GM12878 (cell line): ENCODE results near the gene ANAPC5. TPM values are rescaled to one million over a fixed set of nuclear protein-coding genes. Genes with fewer than 3 reads are reported as not detected.

ENCODE experiments used
- ATAC-seq: fragments of 200-7000 bp; cut with Tn5 transposase; 3 replicates; pipeline ENCODE4 v1.9.1; 2020; ENCODE audit warnings: mild to moderate bottlenecking, moderate library complexity
- BruUV-seq: library from RNA; stranded (reverse); fragments of 400-500 nt; replicated peaks from 2 replicates; lab custom pipeline; 2021; lab: Mats Ljungman, UMichigan
- CTCF ChIA-PET: fragments of 300-600 bp; sonication (Branson Sonifier 250); formaldehyde crosslinking; extraction: SDS; loops from one replicate; lab custom pipeline; 2021; ENCODE audit warnings: inconsistent platforms; lab: Yijun Ruan, JAX
- POLR2A ChIA-PET: fragments of 350-600 bp; formaldehyde crosslinking; extraction: SDS; loops from one replicate; lab custom pipeline; 2021; ENCODE audit warnings: inconsistent platforms; lab: Charles Lee
- RAD21 ChIA-PET: fragments of 300-600 bp; sonication (Branson Sonifier 250); formaldehyde crosslinking; loops from one replicate; lab custom pipeline; 2023; ENCODE audit warnings: antibody characterized with exemption; ENCODE audit not compliant: unreplicated experiment; lab: Charles Lee
- SMC1A ChIA-PET: fragments of 300-600 bp; sonication (Branson Sonifier 250); formaldehyde crosslinking; loops from one replicate; lab custom pipeline; 2023; ENCODE audit not compliant: unreplicated experiment, uncharacterized antibody; lab: Charles Lee
- DNase-seq: peaks from one replicate; pipeline ENCODE4 v3.0.0-alpha.2; 2011; ENCODE audit warnings: low read depth, low spot score
- FAIRE-seq: peaks from 3 replicates; lab custom pipeline; 2011; peaks lifted over from hg19 to GRCh38; lab: Jason Lieb, UNC
- H2AFZ ChIP-seq: 2 replicates; pipeline ENCODE4 v1.6.0; 2011; ENCODE audit warnings: low read depth, low read length, control low read depth; ENCODE audit not compliant: control insufficient read depth
- H3K27ac ChIP-seq: 2 replicates; pipeline ENCODE4 v1.5.1; 2011; ENCODE audit warnings: control low read depth; ENCODE audit not compliant: control insufficient read depth, insufficient read depth
- H3K27me3 ChIP-seq, 2 experiments: replicated peaks in 1 of 2; 2 replicates each; pipeline versions ENCODE4 v1.6.0 to v1.6.1; 2011; ENCODE audit warnings: low read length in 1 of 2; ENCODE audit not compliant: control insufficient read depth in 2 of 2, insufficient read depth in 2 of 2
- H3K36me3 ChIP-seq, 2 experiments: 2 replicates each; pipeline ENCODE4 v1.5.1; 2011; ENCODE audit warnings: low read length in 1 of 2; ENCODE audit not compliant: control insufficient read depth in 2 of 2, insufficient read depth in 2 of 2
- H3K4me1 ChIP-seq: 2 replicates; pipeline ENCODE4 v1.6.1; 2011; ENCODE audit warnings: mild to moderate bottlenecking, low read length, moderate library complexity, mixed read lengths; ENCODE audit not compliant: control insufficient read depth, insufficient read depth
- H3K4me2 ChIP-seq: 2 replicates; pipeline ENCODE4 v1.6.0; 2011; ENCODE audit warnings: control low read depth; ENCODE audit not compliant: control insufficient read depth, insufficient read depth
- H3K4me3 ChIP-seq: fragments of 200-600 bp; sonication (generic); 2 replicates; pipeline ENCODE4 v1.5.1; 2016
- H3K79me2 ChIP-seq: 2 replicates; pipeline ENCODE4 v1.6.0; 2011; ENCODE audit warnings: low read length; ENCODE audit not compliant: control insufficient read depth, insufficient read depth
- H3K9ac ChIP-seq: 2 replicates; pipeline ENCODE4 v1.8.0; 2011; ENCODE audit warnings: low read length, control low read depth, mixed read lengths; ENCODE audit not compliant: control insufficient read depth, insufficient read depth
- H3K9me3 ChIP-seq: replicated peaks from 3 replicates; pipeline ENCODE4 v1.5.1; 2011; ENCODE audit warnings: mild to moderate bottlenecking, low read length; ENCODE audit not compliant: control insufficient read depth, insufficient read depth
- H4K20me1 ChIP-seq: 2 replicates; pipeline ENCODE4 v1.6.0; 2011; ENCODE audit not compliant: control insufficient read depth, insufficient read depth
- ATF3 ChIP-seq: IDR thresholded peaks from 2 replicates; pipeline ENCODE4 v1.6.1; 2011; ENCODE audit warnings: low read depth, mild to moderate bottlenecking, low read length, moderate library complexity, borderline replicate concordance; ENCODE audit errors: extremely low read depth
- BACH1 ChIP-seq: fragments of 450-650 bp; IDR thresholded peaks from 2 replicates; pipeline ENCODE4 v1.6.1; 2017; ENCODE audit warnings: mild to moderate bottlenecking, borderline replicate concordance
- BCL3 ChIP-seq: IDR thresholded peaks from 2 replicates; pipeline ENCODE4 v1.6.1; 2011; ENCODE audit warnings: borderline replicate concordance, low read depth, mild to moderate bottlenecking, moderate library complexity, low read length; ENCODE audit not compliant: insufficient read depth, poor library complexity, severe bottlenecking
- CHD4 ChIP-seq: fragments of 200-600 bp; sonication (generic); IDR thresholded peaks from 2 replicates; pipeline ENCODE4 v1.6.1; 2016; ENCODE audit warnings: mild to moderate bottlenecking
- CREB1 ChIP-seq: IDR thresholded peaks from 2 replicates; pipeline ENCODE4 v1.6.1; 2012; ENCODE audit warnings: low read depth, mild to moderate bottlenecking, inconsistent platforms
- HCFC1 ChIP-seq: fragments of 150-350 bp; IDR thresholded peaks from 2 replicates; pipeline ENCODE4 v1.6.1; 2014; ENCODE audit warnings: low read length
- IRF4 ChIP-seq: IDR thresholded peaks from 2 replicates; pipeline ENCODE4 v1.6.1; 2011; ENCODE audit warnings: low read depth, low read length
- KAT2A ChIP-seq: conservative IDR thresholded peaks from 2 replicates; pipeline ENCODE4 v1.6.1; 2011; ENCODE audit warnings: low read depth, low read length; ENCODE audit not compliant: control insufficient read depth
- PBX3 ChIP-seq: IDR thresholded peaks from 2 replicates; pipeline ENCODE4 v1.6.1; 2011; ENCODE audit warnings: mild to moderate bottlenecking, low read depth, low read length, moderate library complexity; ENCODE audit not compliant: insufficient replicate concordance
- RUNX3 ChIP-seq: IDR thresholded peaks from 2 replicates; pipeline ENCODE4 v1.6.1; 2012; ENCODE audit warnings: low read length, inconsistent platforms
- ZBTB4 ChIP-seq: fragments of 450-650 bp; formaldehyde crosslinking; IDR thresholded peaks from 2 replicates; pipeline ENCODE4 v1.4.0; 2022; ENCODE audit warnings: mild to moderate bottlenecking, moderate library complexity
- ZNF207 ChIP-seq: fragments of 450-650 bp; IDR thresholded peaks from 2 replicates; pipeline ENCODE4 v1.6.1; 2014; ENCODE audit warnings: antibody characterized with exemption, mild to moderate bottlenecking, borderline replicate concordance
- WGBS: methylation state at CpG from one replicate; pipeline ENCODE4 v1.1.6; 2016; ENCODE audit warnings: low lambda C conversion rate; ENCODE audit not compliant: insufficient replicate concordance, insufficient coverage; ENCODE audit errors: missing lambda C conversion rate; 5-methylcytosine and 5-hydroxymethylcytosine counted together
- in situ Hi-C: fragments of 300-500 bp; cut with MboI; formaldehyde crosslinking; loops from 9 replicates; pipeline ENCODE4 v1.14.3; 2018; ENCODE audit warnings: mixed read lengths
- intact Hi-C: fragments of 100-400 bp; cut with micrococcal nuclease; formaldehyde crosslinking; loops from one replicate; pipeline ENCODE4 v1.14.2; 2022; ENCODE audit not compliant: unreplicated experiment
- polyA plus RNA-seq, 11 experiments: library from polyadenylated mRNA; depleted of rRNA in 4 of 11; unstranded in 6 of 11; stranded (reverse) in 5 of 11; fragments of >200 nt; fragmentation: Nextera tagmentation in 4 of 11; fragmentation: Illumina TruSeq in 1 of 11; extraction: Ambion mirVana in 4 of 11; extraction: Trizol in 1 of 11; gene quantifications; 1 replicate in 1 of 11; 2 replicates in 10 of 11; pipeline versions ENCODE4 v1.2.1 to v1.2.3, GENCODE V29; 2011 to 2016; ENCODE audit warnings: inconsistent platforms in 2 of 11, missing spikeins in 2 of 11, low read depth in 1 of 11
- total RNA-seq, 4 experiments: library from RNA; depleted of rRNA in 3 of 4; stranded (reverse); fragments of >200 nt in 3 of 4; fragmentation: Illumina TruSeq in 1 of 4; extraction: Trizol in 1 of 4; gene quantifications; 2 replicates each; pipeline versions ENCODE4 v1.2.1 to v1.2.3, GENCODE V29; 2013 to 2021

The ANAPC5 gene
- total and polyA plus RNA-seq, 10 of the 15 experiments (the other 5 are each of a cell fraction or from before 2014, with no cell fraction given): 102 to 227 (median 166) TPM

GRCh38 chr12:121300083-121300819 is 52.0 kb downstream of the ANAPC5 start:
- H3K4me1 ChIP-seq: peaks cover 14% of the 10 kb centered on the region
- H3K27me3 ChIP-seq: no peaks in the 10 kb centered on the region
- H3K9me3 ChIP-seq: no peaks in the 10 kb centered on the region
- peaks cover 14% of the 10 kb centered on the region for H3K79me2 ChIP-seq
- BruUV-seq: no TSS peak
- no peak overlapping the region for H3K4me3 ChIP-seq
- ATAC-seq (no peak), FAIRE-seq (no peak)
- ChIA-PET CTCF (interaction anchor here (0.6 to 1.3 kb wide), 5 partner anchors 19 to 588 kb away, joined by 3 to 6 read pairs (median 3); partner anchors contain the start of gene PSMD9), SMC1A (interaction anchor here (0.6 to 1.7 kb wide), 13 partner anchors 11 to 386 kb away, joined by 3 to 8 read pairs (median 3); no protein-coding TSS in a partner anchor)
- WGBS: 60% methylated on average over 4 of the region's 4 CpGs
- H3K9ac ChIP-seq: no peak overlapping the region
- H2AFZ ChIP-seq: no peak overlapping the region
- in situ Hi-C loops (no loop called here), intact Hi-C loops (no loop called here)
- no peaks in the 10 kb centered on the region for H4K20me1 ChIP-seq
- no peaks in the 10 kb centered on the region for H3K36me3 ChIP-seq
- no peak overlapping the region for H3K4me2 ChIP-seq
- TF ChIP-seq ZNF207 (no peak), BCL3 (no peak), RUNX3 (no peak), BACH1 (no peak), PBX3 (no peak), CREB1 (no peak), KAT2A (no peak), CHD4 (no peak), ATF3 (no peak), HCFC1 (no peak), ZBTB4 (CRISPR knock-in tag) (no peak), IRF4 (no peak)
- TF ChIP-seq, all 136 proteins: peak for 0
- ChIA-PET POLR2A (interaction anchor here (0.6 to 1.2 kb wide), 5 partner anchors 19 to 101 kb away, joined by 3 to 8 read pairs (median 4); no protein-coding TSS in a partner anchor), RAD21 (interaction anchor here (0.7 to 1.5 kb wide), 7 partner anchors 41 to 1927 kb away, joined by 3 to 6 read pairs (median 3); no protein-coding TSS in a partner anchor)
- DNase-seq: no peak
- no peak overlapping the region for H3K27ac ChIP-seq
